HepG2 (cell line): ENCODE data around the gene PNKP. TPM values are rescaled to one million over a fixed set of nuclear protein-coding genes. Genes with fewer than 3 reads are reported as not detected.

Experiments used
- ATF4 ChIP-seq, 2 experiments: fragments of 450-650 bp in 1 of 2; sonication (generic) in 1 of 2; formaldehyde crosslinking; IDR thresholded peaks; 2 replicates each; pipeline versions ENCODE4 v1.5.0 to v1.8.0; 2020 to 2022; ENCODE audit warnings: mild to moderate bottlenecking in 1 of 2, missing genetic modification reagents in 1 of 2
- ETV5 ChIP-seq: IDR thresholded peaks from 2 replicates; pipeline ENCODE4 v1.6.1; 2018; ENCODE audit warnings: missing biosample characterization, missing genetic modification reagents, inconsistent platforms, borderline replicate concordance
- KIAA2018 ChIP-seq: sonication (generic); formaldehyde crosslinking; IDR thresholded peaks from 2 replicates; pipeline ENCODE4 v1.5.0; 2020; ENCODE audit warnings: mild to moderate bottlenecking, missing genetic modification reagents, borderline replicate concordance
- MXI1 ChIP-seq: IDR thresholded peaks from 3 replicates; pipeline ENCODE4 v1.6.1; 2012; ENCODE audit warnings: low read depth, low read length, inconsistent platforms, borderline replicate concordance
- MYNN ChIP-seq: sonication (generic); formaldehyde crosslinking; IDR thresholded peaks from 2 replicates; pipeline ENCODE4 v1.4.0; 2020; ENCODE audit warnings: mild to moderate bottlenecking, low read depth, missing genetic modification reagents
- ZBTB33 ChIP-seq: sonication (generic); formaldehyde crosslinking; IDR thresholded peaks from 2 replicates; pipeline ENCODE4 v1.4.0; 2020; ENCODE audit warnings: missing genetic modification reagents
- ZBTB43 ChIP-seq: sonication (generic); formaldehyde crosslinking; conservative IDR thresholded peaks from 2 replicates; pipeline ENCODE4 v1.4.0; 2020; ENCODE audit warnings: missing genetic modification reagents
- ZNF18 ChIP-seq: sonication (generic); formaldehyde crosslinking; IDR thresholded peaks from 2 replicates; pipeline ENCODE4 v1.8.0; 2022; ENCODE audit warnings: mild to moderate bottlenecking, missing genetic modification reagents; ENCODE audit not compliant: insufficient replicate concordance
- polyA plus RNA-seq, 8 experiments: library from polyadenylated mRNA; depleted of rRNA in 3 of 8; stranded (reverse) in 7 of 8; unstranded in 1 of 8; fragments of >200 nt; fragmentation: Illumina TruSeq in 4 of 8; extraction: Trizol in 4 of 8; gene quantifications; 2 replicates each; pipeline versions ENCODE4 v1.2.1 to v1.2.3, GENCODE V29; 2011 to 2016; ENCODE audit warnings: low read depth in 4 of 8, missing spikeins in 1 of 8, mixed read lengths in 1 of 8; ENCODE audit not compliant: insufficient read depth in 1 of 8
- total RNA-seq, 5 experiments: library from RNA; depleted of rRNA; stranded (reverse); fragments of >200 nt; fragmentation: Illumina TruSeq; extraction: Trizol; gene quantifications; 2 replicates each; pipeline ENCODE4 v1.2.3, GENCODE V29; 2016; ENCODE audit warnings: low read depth in 1 of 5
- TF ChIP-seq, protein P1 (sequence below): sonication (generic); formaldehyde crosslinking; IDR thresholded peaks from 2 replicates; pipeline ENCODE4 v1.4.0; 2020; ENCODE audit warnings: missing genetic modification reagents
- TF ChIP-seq, protein P2 (sequence below): sonication (generic); formaldehyde crosslinking; IDR thresholded peaks from 2 replicates; pipeline ENCODE4 v1.4.0; 2020; ENCODE audit warnings: missing genetic modification reagents
- TF ChIP-seq, protein P3 (sequence below): IDR thresholded peaks from 2 replicates; pipeline ENCODE4 v1.6.1; 2016

PNKP gene
- total and polyA plus RNA-seq, 2 of the 13 experiments (the other 11 are each of a cell fraction or from before 2014, with no cell fraction given): 12.7 to 27.1 TPM

- TF ChIP-seq KIAA2018 (CRISPR knock-in tag): no peak
- TF ChIP-seq, protein P1, sequence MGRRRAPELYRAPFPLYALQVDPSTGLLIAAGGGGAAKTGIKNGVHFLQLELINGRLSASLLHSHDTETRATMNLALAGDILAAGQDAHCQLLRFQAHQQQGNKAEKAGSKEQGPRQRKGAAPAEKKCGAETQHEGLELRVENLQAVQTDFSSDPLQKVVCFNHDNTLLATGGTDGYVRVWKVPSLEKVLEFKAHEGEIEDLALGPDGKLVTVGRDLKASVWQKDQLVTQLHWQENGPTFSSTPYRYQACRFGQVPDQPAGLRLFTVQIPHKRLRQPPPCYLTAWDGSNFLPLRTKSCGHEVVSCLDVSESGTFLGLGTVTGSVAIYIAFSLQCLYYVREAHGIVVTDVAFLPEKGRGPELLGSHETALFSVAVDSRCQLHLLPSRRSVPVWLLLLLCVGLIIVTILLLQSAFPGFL (CRISPR knock-in tag): no peak
- TF ChIP-seq ZBTB43 (CRISPR knock-in tag): 0 out of 2 replicates have a peak, but pooled peaks have one; percentile 2
- no peak for TF ChIP-seq MYNN (CRISPR knock-in tag)
- TF ChIP-seq, protein P2, sequence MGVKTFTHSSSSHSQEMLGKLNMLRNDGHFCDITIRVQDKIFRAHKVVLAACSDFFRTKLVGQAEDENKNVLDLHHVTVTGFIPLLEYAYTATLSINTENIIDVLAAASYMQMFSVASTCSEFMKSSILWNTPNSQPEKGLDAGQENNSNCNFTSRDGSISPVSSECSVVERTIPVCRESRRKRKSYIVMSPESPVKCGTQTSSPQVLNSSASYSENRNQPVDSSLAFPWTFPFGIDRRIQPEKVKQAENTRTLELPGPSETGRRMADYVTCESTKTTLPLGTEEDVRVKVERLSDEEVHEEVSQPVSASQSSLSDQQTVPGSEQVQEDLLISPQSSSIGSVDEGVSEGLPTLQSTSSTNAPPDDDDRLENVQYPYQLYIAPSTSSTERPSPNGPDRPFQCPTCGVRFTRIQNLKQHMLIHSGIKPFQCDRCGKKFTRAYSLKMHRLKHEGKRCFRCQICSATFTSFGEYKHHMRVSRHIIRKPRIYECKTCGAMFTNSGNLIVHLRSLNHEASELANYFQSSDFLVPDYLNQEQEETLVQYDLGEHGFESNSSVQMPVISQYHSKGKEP: no peak
- TF ChIP-seq, protein P3, sequence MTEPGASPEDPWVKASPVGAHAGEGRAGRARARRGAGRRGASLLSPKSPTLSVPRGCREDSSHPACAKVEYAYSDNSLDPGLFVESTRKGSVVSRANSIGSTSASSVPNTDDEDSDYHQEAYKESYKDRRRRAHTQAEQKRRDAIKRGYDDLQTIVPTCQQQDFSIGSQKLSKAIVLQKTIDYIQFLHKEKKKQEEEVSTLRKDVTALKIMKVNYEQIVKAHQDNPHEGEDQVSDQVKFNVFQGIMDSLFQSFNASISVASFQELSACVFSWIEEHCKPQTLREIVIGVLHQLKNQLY (CRISPR knock-in tag): no peak
- TF ChIP-seq MXI1: no peak
- TF ChIP-seq ZNF18 (CRISPR knock-in tag): no peak
- TF ChIP-seq ATF4 (CRISPR knock-in tag; IDR thresholded peaks at IDR 0.05): no peak
- 0 out of 2 replicates have a peak, but pooled peaks have one; percentile 1 for TF ChIP-seq ETV5 (CRISPR knock-in tag)
- no peak for TF ChIP-seq ZBTB33 (CRISPR knock-in tag)
These were observed 17.2 kb downstream of the PNKP start (continued) for GRCh38 chr19:49850221-49850486.
